Neutrophil (primary cell): ENCODE data around the gene C1orf21.

Experiments used
- H3K27ac ChIP-seq: fragments of 200-600 bp; sonication (generic); 2 replicates; pipeline ENCODE4 v1.5.1; 2016; ENCODE audit warnings: mild to moderate bottlenecking, moderate library complexity
- H3K27me3 ChIP-seq: fragments of 200-600 bp; sonication (generic); 2 replicates; pipeline ENCODE4 v1.6.0; 2016; ENCODE audit warnings: mild to moderate bottlenecking
- H3K36me3 ChIP-seq: fragments of 200-600 bp; sonication (generic); 2 replicates; pipeline ENCODE4 v1.5.1; 2017
- H3K4me1 ChIP-seq, 2 experiments: fragments of 200-600 bp in 1 of 2; sonication (generic) in 1 of 2; 1 replicate in 1 of 2; 2 replicates in 1 of 2; pipeline versions ENCODE4 v1.5.1 to v1.6.1; 2013 to 2016; ENCODE audit warnings: low read depth in 1 of 2, low read length in 1 of 2, mild to moderate bottlenecking in 1 of 2, moderate library complexity in 1 of 2; ENCODE audit not compliant: control insufficient read depth in 1 of 2, insufficient read depth in 1 of 2
- H3K4me3 ChIP-seq, 2 experiments: fragments of 200-600 bp in 1 of 2; sonication (generic) in 1 of 2; 1 replicate in 1 of 2; 2 replicates in 1 of 2; pipeline ENCODE4 v1.5.1; 2013 to 2016; ENCODE audit warnings: low read depth in 1 of 2, low read length in 1 of 2, mild to moderate bottlenecking in 1 of 2, moderate library complexity in 1 of 2
- H3K9me3 ChIP-seq: fragments of 200-600 bp; sonication (generic); 2 replicates; pipeline ENCODE4 v1.5.1; 2016
- CTCF ChIP-seq: fragments of 200-600 bp; sonication (generic); IDR thresholded peaks from 2 replicates; pipeline ENCODE4 v1.5.1; 2016; ENCODE audit warnings: antibody characterized with exemption

C1orf21 gene

GRCh38 chr1:184497959-184498723 is 111.3 kb downstream of the C1orf21 start:
- H3K4me3 ChIP-seq, result no peak overlapping the region
- H3K4me1 ChIP-seq, result no peaks in the 10 kb centered on the region
- H3K9me3 ChIP-seq, result no peaks in the 10 kb centered on the region
- no peaks in the 10 kb centered on the region for H3K27me3 ChIP-seq
- H3K27ac ChIP-seq, result no peak overlapping the region
- H3K36me3 ChIP-seq, result no peaks in the 10 kb centered on the region
- TF ChIP-seq CTCF, result no peak

- no peak for TF ChIP-seq CTCF
- Histone ChIP-seq H3K36me3 (no peaks in the 10 kb centered on the region), H3K27me3 (no peaks in the 10 kb centered on the region), H3K4me1 (no peaks in the 10 kb centered on the region), H3K4me3 (no peak overlapping the region), H3K27ac (no peak overlapping the region), H3K9me3 (no peaks in the 10 kb centered on the region)
Measured at GRCh38 chr1:184499616-184500015, 112.8 kb downstream of the C1orf21 start.

- no peaks in the 10 kb centered on the region for H3K27me3 ChIP-seq
- H3K4me1 ChIP-seq, result no peaks in the 10 kb centered on the region
- TF ChIP-seq CTCF, result no peak
- no peak overlapping the region for H3K4me3 ChIP-seq
- H3K36me3 ChIP-seq, result no peaks in the 10 kb centered on the region
- H3K9me3 ChIP-seq, result no peaks in the 10 kb centered on the region
- H3K27ac ChIP-seq, result no peak overlapping the region
Measured at GRCh38 chr1:184502161-184502560, 115.3 kb downstream of the C1orf21 start.

- Histone ChIP-seq H3K27ac (no peak overlapping the region), H3K4me3 (no peak overlapping the region), H3K36me3 (no peaks in the 10 kb centered on the region), H3K9me3 (no peaks in the 10 kb centered on the region), H3K4me1 (no peaks in the 10 kb centered on the region), H3K27me3 (no peaks in the 10 kb centered on the region)
- no peak for TF ChIP-seq CTCF
Measured at GRCh38 chr1:184503221-184503749, 116.5 kb downstream of the C1orf21 start.

GRCh38 chr1:184504040-184504954 is 117.5 kb downstream of the C1orf21 start:
- Histone ChIP-seq H3K36me3 (no peaks in the 10 kb centered on the region), H3K4me1 (no peaks in the 10 kb centered on the region), H3K27ac (no peak overlapping the region), H3K27me3 (no peaks in the 10 kb centered on the region), H3K4me3 (no peak overlapping the region), H3K9me3 (no peaks in the 10 kb centered on the region)
- no peak for TF ChIP-seq CTCF
